WI38 (cell line): ENCODE data around the gene CCDC91.

ENCODE experiments used
- H3K4me3 ChIP-seq: 2 replicates; pipeline ENCODE4 v1.5.1; 2011; ENCODE audit warnings: low read depth, mild to moderate bottlenecking, control low read depth, low read length
- CTCF ChIP-seq: IDR thresholded peaks from 2 replicates; pipeline ENCODE4 v1.5.1; 2012; ENCODE audit warnings: low read depth, mild to moderate bottlenecking, control low read depth, low read length

The CCDC91 gene

GRCh38 chr12:28527631-28528249 is 337.5 kb downstream of the CCDC91 start:
- TF ChIP-seq CTCF, result no peak
- no peak overlapping the region for H3K4me3 ChIP-seq

GRCh38 chr12:28535216-28535615 is 345.0 kb downstream of the CCDC91 start:
- TF ChIP-seq CTCF, result no peak

GRCh38 chr12:28536088-28536487 is 345.8 kb downstream of the CCDC91 start:
- no peak for TF ChIP-seq CTCF
- H3K4me3 ChIP-seq, result no peak overlapping the region

More at GRCh38 chr12:28535216-28535615, 345.0 kb downstream of the CCDC91 start:
- no peak overlapping the region for H3K4me3 ChIP-seq

GRCh38 chr12:28537474-28537873 is 347.2 kb downstream of the CCDC91 start:
- no peak for TF ChIP-seq CTCF
- H3K4me3 ChIP-seq, result no peak overlapping the region

- no peak overlapping the region for H3K4me3 ChIP-seq
- no peak for TF ChIP-seq CTCF
These were observed 349.6 kb downstream of the CCDC91 start for GRCh38 chr12:28539691-28540323.

GRCh38 chr12:28540324-28540714 is 350.1 kb downstream of the CCDC91 start:
- no peak for TF ChIP-seq CTCF
- no peak overlapping the region for H3K4me3 ChIP-seq

DNA sequence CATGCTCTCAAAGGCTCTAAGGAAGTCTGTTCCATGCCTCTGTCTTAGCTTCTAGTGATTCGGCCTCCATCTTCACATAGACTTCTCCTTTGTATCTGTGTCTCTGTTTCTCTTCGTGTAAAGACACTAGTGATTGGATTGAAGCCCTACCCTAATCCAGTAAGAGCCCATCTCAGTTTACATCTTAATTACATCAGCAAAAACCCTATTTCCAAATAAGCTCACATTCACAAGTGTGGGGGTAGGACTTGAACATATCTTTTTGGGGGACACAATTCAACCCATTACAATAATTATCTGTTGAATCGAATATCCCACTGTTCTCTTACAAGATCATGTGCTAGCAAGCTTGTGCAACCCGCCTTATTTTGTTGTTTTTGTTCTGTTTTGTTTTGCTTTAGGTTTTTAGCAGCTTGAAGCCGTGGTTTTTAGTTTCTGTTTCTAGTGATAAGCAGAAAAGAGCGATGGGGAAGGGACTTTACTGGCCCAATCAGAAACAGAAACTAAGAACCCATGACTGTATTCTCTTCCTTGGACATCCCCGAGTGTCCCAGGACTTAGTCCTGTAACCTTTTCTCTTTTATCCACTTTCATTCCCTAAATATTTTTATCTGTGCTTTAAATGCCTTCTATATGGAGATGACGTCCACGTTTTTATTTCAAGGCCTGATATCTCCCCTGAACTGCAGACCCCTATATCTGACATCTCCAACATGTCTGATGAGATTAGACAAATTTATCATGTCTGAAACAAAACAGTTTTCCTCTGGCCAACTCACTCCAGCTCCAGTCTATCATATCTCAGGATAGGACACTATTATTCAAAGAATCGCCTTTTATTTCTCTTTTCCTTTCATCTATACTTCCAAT is 353.0 kb downstream of the CCDC91 start:
- no peak overlapping the region for H3K4me3 ChIP-seq
- TF ChIP-seq CTCF, result no peak
